ENCODE measurements around the gene RABEPK. TPM values are rescaled to one million over a fixed set of nuclear protein-coding genes. Genes with fewer than 3 reads are reported as not detected.

RABEPK gene
- total RNA-seq, 1 experiment from 2014 or later, result 21.8 TPM

GRCh38 chr9:125172031-125172755 lies 28.1 kb upstream of the RABEPK start:
- H3K4me1 Mint-ChIP-seq, result peaks cover under 1 to 3% of the 10 kb centered on the region in 2 experiments; a peak in 3 of 4 replicates
- no peak overlapping the region for H2BK20ac ChIP-seq (ENCODE audit: low read depth, low read length, poor library complexity, severe bottlenecking)
- no peaks in the 10 kb centered on the region for H3K9me3 Mint-ChIP-seq
- H3K27me3 Mint-ChIP-seq (ENCODE audit: low read depth), result no peaks in the 10 kb centered on the region
- no peak overlapping the region for H3K4ac ChIP-seq (ENCODE audit: low read depth, low read length)
- peaks cover 18% of the 10 kb centered on the region for H3K79me1 ChIP-seq (ENCODE audit: insufficient read depth, low read depth, low read length, poor library complexity, severe bottlenecking)
- H4K20me1 ChIP-seq (ENCODE audit: control insufficient read depth, insufficient read depth, insufficient read length), result no peaks in the 10 kb centered on the region
- H2BK5ac ChIP-seq (ENCODE audit: insufficient read length, low read length), result no peak overlapping the region
- no peak overlapping the region for H4K5ac ChIP-seq (ENCODE audit: insufficient read length, low read depth, low read length)
- DNase-seq, result no peak
- peaks cover 4% of the 10 kb centered on the region; the same call in 1 of the 2 replicates for H3K79me2 ChIP-seq (ENCODE audit: insufficient read depth, low read length)
- no peak overlapping the region for H3K9ac ChIP-seq (ENCODE audit: extremely low read depth, insufficient read length, low read length)
- H3K36me3 Mint-ChIP-seq (ENCODE audit: insufficient read depth in 1 of 3, low read depth in 3 of 3), result peaks cover 10 to 22% (median 18%) of the 10 kb centered on the region in 3 experiments; a peak in 6 of 7 replicates
- no peak overlapping the region for H3K27ac ChIP-seq (ENCODE audit: insufficient read length, low read depth, low read length)
- no peak overlapping the region for H3K56ac ChIP-seq (ENCODE audit: insufficient read length, low read depth, low read length)
- no peak overlapping the region for H4K91ac ChIP-seq (ENCODE audit: insufficient read length, low read depth, low read length)
- H3K14ac ChIP-seq (ENCODE audit: insufficient read depth, low read length), result no peak overlapping the region
- no peak overlapping the region for H2BK12ac ChIP-seq (ENCODE audit: insufficient read length, low read depth, low read length)
- H2BK120ac ChIP-seq (ENCODE audit: low read depth, low read length, poor library complexity, severe bottlenecking), result no peak overlapping the region
- H3K27ac Mint-ChIP-seq, result peak overlapping the region in 2 of 3 experiments; percentile 49 to 81; a peak in 3 of 7 replicates
- H3K4me1 ChIP-seq (ENCODE audit: insufficient read depth, low read length), result no peaks in the 10 kb centered on the region; the same call in 1 of the 2 replicates
- no CpG with 5 or more reads among the region's 6 CpGs for WGBS (ENCODE audit: extremely low coverage, insufficient read length, low lambda C conversion rate)
- H2AK5ac ChIP-seq (ENCODE audit: insufficient read length, low read length), result no peak overlapping the region
- H2AFZ ChIP-seq (ENCODE audit: low read length), result no peak overlapping the region
- no peaks in the 10 kb centered on the region for H3K9me3 ChIP-seq (ENCODE audit: control insufficient read depth, low read depth, low read length)
- H3K27me3 ChIP-seq (ENCODE audit: insufficient read depth, low read length), result no peaks in the 10 kb centered on the region
- no peak overlapping the region for H3T11ph ChIP-seq (ENCODE audit: low read length)
- H3K18ac ChIP-seq (ENCODE audit: insufficient read length, low read depth, low read length), result no peak overlapping the region
- no peak overlapping the region for H2BK15ac ChIP-seq (ENCODE audit: low read depth, low read length)
- TF ChIP-seq, protein P1, sequence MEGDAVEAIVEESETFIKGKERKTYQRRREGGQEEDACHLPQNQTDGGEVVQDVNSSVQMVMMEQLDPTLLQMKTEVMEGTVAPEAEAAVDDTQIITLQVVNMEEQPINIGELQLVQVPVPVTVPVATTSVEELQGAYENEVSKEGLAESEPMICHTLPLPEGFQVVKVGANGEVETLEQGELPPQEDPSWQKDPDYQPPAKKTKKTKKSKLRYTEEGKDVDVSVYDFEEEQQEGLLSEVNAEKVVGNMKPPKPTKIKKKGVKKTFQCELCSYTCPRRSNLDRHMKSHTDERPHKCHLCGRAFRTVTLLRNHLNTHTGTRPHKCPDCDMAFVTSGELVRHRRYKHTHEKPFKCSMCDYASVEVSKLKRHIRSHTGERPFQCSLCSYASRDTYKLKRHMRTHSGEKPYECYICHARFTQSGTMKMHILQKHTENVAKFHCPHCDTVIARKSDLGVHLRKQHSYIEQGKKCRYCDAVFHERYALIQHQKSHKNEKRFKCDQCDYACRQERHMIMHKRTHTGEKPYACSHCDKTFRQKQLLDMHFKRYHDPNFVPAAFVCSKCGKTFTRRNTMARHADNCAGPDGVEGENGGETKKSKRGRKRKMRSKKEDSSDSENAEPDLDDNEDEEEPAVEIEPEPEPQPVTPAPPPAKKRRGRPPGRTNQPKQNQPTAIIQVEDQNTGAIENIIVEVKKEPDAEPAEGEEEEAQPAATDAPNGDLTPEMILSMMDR (conservative IDR thresholded peaks at IDR 0.05), result no peak
- no peak overlapping the region for H3K4me2 ChIP-seq (ENCODE audit: insufficient read depth, insufficient read length, low read length)
- no peak overlapping the region for H3K4me3 Mint-ChIP-seq
- H3K23ac ChIP-seq (ENCODE audit: insufficient read length, low read depth, low read length), result no peak overlapping the region
- H4K8ac ChIP-seq (replicated peaks; ENCODE audit: insufficient read length, low read depth, low read length), result no peak overlapping the region
- no peaks in the 10 kb centered on the region for H3K23me2 ChIP-seq (ENCODE audit: insufficient read length, low read depth, low read length, poor library complexity, severe bottlenecking)

All from H9 (cell line).